Measurements from ENCODE around the gene AGAP1.
A peak's percentile ranks its signal among the peaks of the same experiment; 100 is the strongest.

Gene AGAP1

DNA sequence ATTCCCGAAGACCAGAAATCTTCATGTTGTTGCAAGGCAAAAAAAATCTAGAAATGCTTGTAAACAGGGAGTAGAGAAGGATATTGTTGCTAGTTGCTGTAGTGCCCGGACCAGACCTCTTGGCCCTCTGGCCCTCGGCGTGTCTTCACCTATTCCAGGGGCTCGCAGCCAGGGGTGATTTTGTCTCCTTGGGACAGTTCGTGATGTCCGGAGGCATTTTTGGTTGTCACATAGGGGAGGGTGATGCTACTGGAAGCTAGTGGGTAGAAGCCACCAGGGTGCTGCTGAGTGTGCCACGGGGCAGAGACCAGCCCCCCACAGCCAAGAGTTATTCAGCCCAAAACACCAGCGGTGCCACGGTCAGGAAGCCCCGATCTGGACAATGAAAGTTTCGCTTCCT is 443.7 kb downstream of the AGAP1 start:
- H3K4me3 ChIP-seq (ENCODE audit: low read depth, low read length), result no peak overlapping the region
- TF ChIP-seq CTCF (conservative IDR thresholded peaks at IDR 0.05; ENCODE audit: low read depth, low read length), result no peak
- DNase-seq (ENCODE audit: low read depth), result no peak

DNA sequence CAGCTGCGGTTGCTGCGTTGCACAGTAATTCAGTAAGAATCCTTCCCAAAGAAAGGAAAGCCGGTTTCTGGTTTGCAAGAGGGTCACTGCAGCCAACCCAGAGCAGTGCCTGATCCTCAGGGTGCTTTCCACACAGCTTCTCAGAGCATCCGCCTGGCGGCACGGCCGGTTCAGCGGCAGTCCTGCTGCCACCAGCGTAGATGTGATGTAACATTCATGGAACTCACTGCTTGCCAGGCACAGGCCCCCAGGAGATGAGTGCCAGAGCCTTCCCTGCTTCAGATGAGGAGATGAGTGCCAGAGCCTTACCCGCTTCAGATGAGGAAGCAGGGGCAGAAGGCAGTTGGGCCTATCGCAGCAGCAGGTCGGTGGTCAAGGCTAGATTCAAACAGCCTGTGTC is 444.1 kb downstream of the AGAP1 start:
- no peak overlapping the region for H3K4me3 ChIP-seq (ENCODE audit: low read depth, low read length)
- no peak for TF ChIP-seq CTCF (conservative IDR thresholded peaks at IDR 0.05; ENCODE audit: low read depth, low read length)
- peak; percentile 58 for DNase-seq (ENCODE audit: low read depth)

DNA sequence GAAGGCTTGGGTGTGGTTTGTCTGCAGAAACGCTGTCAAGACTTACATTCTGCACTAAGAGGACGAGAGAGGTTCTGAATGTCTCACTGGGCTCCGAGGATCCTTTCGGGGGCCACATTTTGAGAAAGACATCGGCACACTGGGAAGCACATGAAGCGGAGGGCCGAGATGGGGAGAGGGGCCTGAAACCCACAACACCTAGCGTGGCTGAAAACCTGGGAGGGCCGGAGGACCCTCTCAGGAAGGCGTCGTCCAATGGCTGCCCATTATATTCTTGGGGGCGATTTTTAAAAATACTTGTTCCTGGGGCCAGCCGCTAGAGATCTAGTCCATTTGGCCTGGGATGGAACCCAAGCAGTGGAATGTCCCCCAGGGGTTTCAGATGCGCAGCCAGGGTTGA is 444.8 kb downstream of the AGAP1 start:
- no peak for DNase-seq (ENCODE audit: low read depth)
- no peak overlapping the region for H3K4me3 ChIP-seq (ENCODE audit: low read depth, low read length)
- TF ChIP-seq CTCF (conservative IDR thresholded peaks at IDR 0.05; ENCODE audit: low read depth, low read length), result no peak

DNA sequence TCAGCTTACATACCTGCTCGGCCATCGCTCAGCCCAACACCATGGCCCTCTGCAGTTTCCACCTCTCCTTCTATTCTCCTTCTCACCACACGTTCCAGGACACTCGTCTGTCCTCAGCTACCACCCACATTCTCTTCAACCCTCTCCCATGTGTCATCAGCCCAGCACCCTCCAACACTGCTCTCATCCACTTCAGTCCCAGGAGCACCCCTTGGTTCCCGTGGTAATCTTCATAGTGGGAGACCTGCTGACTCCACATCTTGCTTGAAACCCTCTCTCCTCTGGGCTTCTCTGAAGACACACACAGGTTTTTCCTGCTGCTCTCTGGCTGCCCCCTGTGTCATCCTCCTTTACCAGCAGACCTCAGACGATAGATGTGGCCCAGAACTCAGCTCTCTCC is 445.6 kb downstream of the AGAP1 start:
- DNase-seq (ENCODE audit: low read depth), result peak; percentile 51
- no peak for TF ChIP-seq CTCF (conservative IDR thresholded peaks at IDR 0.05; ENCODE audit: low read depth, low read length)
- H3K4me3 ChIP-seq (ENCODE audit: low read depth, low read length), result no peak overlapping the region

DNA sequence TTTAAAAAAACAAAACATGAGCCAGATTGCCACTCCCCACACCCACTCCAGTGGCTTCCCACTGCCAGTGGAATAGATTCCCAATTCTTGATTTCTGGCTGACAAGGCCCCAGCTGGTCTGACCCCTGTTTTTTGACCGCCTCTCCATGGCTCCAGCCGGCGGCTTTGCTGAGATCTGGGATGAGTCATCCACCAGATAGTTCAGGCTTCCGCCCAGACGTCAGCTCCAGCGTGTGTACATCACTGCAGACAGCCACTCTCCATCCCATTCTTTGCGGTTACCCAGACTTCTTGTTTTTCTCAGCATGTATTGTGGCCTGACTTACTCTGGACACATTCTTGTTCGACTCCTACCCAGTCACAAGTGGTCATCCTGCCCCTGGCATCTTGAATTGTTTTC is 446.5 kb downstream of the AGAP1 start:
- peak; percentile 99 for DNase-seq (ENCODE audit: low read depth)
- TF ChIP-seq CTCF (conservative IDR thresholded peaks at IDR 0.05; ENCODE audit: low read depth, low read length), result no peak

GRCh38 chr2:235944591-235944990 is 450.7 kb downstream of the AGAP1 start:
- no peak for DNase-seq (ENCODE audit: low read depth)
- H3K4me3 ChIP-seq (ENCODE audit: low read depth, low read length), result no peak overlapping the region
- TF ChIP-seq CTCF (conservative IDR thresholded peaks at IDR 0.05; ENCODE audit: low read depth, low read length), result no peak

More for the DNA sequence above, 446.5 kb downstream of the AGAP1 start:
- no peak overlapping the region for H3K4me3 ChIP-seq (ENCODE audit: low read depth, low read length)

- TF ChIP-seq CTCF (conservative IDR thresholded peaks at IDR 0.05; ENCODE audit: low read depth, low read length), result no peak
Measured at GRCh38 chr2:235945608-235946140, 451.8 kb downstream of the AGAP1 start.

More at GRCh38 chr2:235945608-235946140, 451.8 kb downstream of the AGAP1 start:
- DNase-seq (ENCODE audit: low read depth), result no peak
- H3K4me3 ChIP-seq (ENCODE audit: low read depth, low read length), result no peak overlapping the region
